ENCODE measurements around the gene MDM1. TPM values are rescaled to one million over a fixed set of nuclear protein-coding genes. Genes with fewer than 3 reads are reported as not detected.

Gene MDM1
- total and polyA plus RNA-seq, 2 of the 13 experiments (the other 11 are each of a cell fraction or from before 2014, with no cell fraction given), result 4.6 to 15.2 TPM

- Histone ChIP-seq H2AFZ (ENCODE audit: low read length) (no peak overlapping the region), H3K9ac (ENCODE audit: insufficient read depth, low read depth, low read length) (no peak overlapping the region), H3K36me3 (replicated peaks in 1 of 2; ENCODE audit: control insufficient read depth in 1 of 2, insufficient read depth in 2 of 2, low read length in 2 of 2) (peaks cover 1 to 8% of the 10 kb centered on the region in 2 experiments; a peak in 2 of 5 replicates), H3K4me2 (ENCODE audit: low read depth, low read length) (no peak overlapping the region), H3K9me3 (ENCODE audit: low read length) (no peaks in the 10 kb centered on the region), H3K4me3 (replicated peaks in 1 of 3; ENCODE audit: insufficient read depth in 1 of 3, low read depth in 2 of 3, low read length in 3 of 3) (no peak overlapping the region), H3K27ac (ENCODE audit: extremely low read length, insufficient read depth, low read length) (no peak overlapping the region), H3K4me1 (ENCODE audit: insufficient read depth, low read length) (no peaks in the 10 kb centered on the region), H3K27me3 (ENCODE audit: control insufficient read depth in 1 of 2, insufficient read depth in 2 of 2, low read length in 2 of 2) (no peaks in the 10 kb centered on the region), H3K79me2 (ENCODE audit: insufficient read depth, low read length) (no peaks in the 10 kb centered on the region), H4K20me1 (ENCODE audit: insufficient read depth, low read length) (no peaks in the 10 kb centered on the region)
- ATAC-seq (no peak), DNase-seq (ENCODE audit: low spot score) (no peak), FAIRE-seq (no peak)
- 100% methylated on average over 1 of the region's 1 CpG for WGBS (ENCODE audit: low lambda C conversion rate)
- TF ChIP-seq CCDC6 (CRISPR knock-in tag; IDR thresholded peaks at IDR 0.05) (no peak), GLI4 (CRISPR knock-in tag; IDR thresholded peaks at IDR 0.05; ENCODE audit: borderline replicate concordance) (no peak), KDM3A (CRISPR knock-in tag; IDR thresholded peaks at IDR 0.05; ENCODE audit: low read depth) (no peak), KMT2B (CRISPR knock-in tag; IDR thresholded peaks at IDR 0.05) (no peak), FOSL2 (CRISPR knock-in tag; IDR thresholded peaks at IDR 0.05) (no peak), TEAD2 (CRISPR knock-in tag; IDR thresholded peaks at IDR 0.05) (no peak), DNMT3B (CRISPR knock-in tag; conservative IDR thresholded peaks at IDR 0.05) (no peak), HNF4G (IDR thresholded peaks at IDR 0.05; ENCODE audit: borderline replicate concordance, low read depth, low read length) (no peak), HNF4G (CRISPR knock-in tag; IDR thresholded peaks at IDR 0.05; ENCODE audit: borderline replicate concordance, low read depth) (no peak), ZNF18 (CRISPR knock-in tag; IDR thresholded peaks at IDR 0.05; ENCODE audit: insufficient replicate concordance) (no peak), ELK4 (CRISPR knock-in tag; IDR thresholded peaks at IDR 0.05; ENCODE audit: borderline replicate concordance) (no peak), ZNF878 (CRISPR knock-in tag; IDR thresholded peaks at IDR 0.05) (no peak), FOXA1 (IDR thresholded peaks at IDR 0.05) (no peak), FOXA1 (CRISPR knock-in tag; IDR thresholded peaks at IDR 0.05) (no peak), JARID2 (CRISPR knock-in tag; IDR thresholded peaks at IDR 0.05; ENCODE audit: insufficient replicate concordance) (no peak), SP4 (CRISPR knock-in tag; IDR thresholded peaks at IDR 0.05) (no peak), NFYB (CRISPR knock-in tag; IDR thresholded peaks at IDR 0.05) (no peak), EHMT2 (IDR thresholded peaks at IDR 0.05; ENCODE audit: borderline replicate concordance, low read depth, low read length) (no peak)
- intact Hi-C loops (cut with micrococcal nuclease; ENCODE audit: unreplicated experiment) (no loop called here), in situ Hi-C loops (cut with HindIII; ENCODE audit: extremely low pct_ligation_motif_present, low pct_unique_long_range_greater_than_20kb) (loop anchor here (25.0 kb wide), 1 partner anchor 269 kb away; no protein-coding TSS in a partner anchor)
- no TSS peak for BruUV-seq (replicated peaks)
- CTCF ChIA-PET (ENCODE audit: low intra/inter-chr PET ratio, low total read pairs), result no interaction called here
- POLR2A ChIA-PET, result no interaction called here
Measured at GRCh38 chr12:68306564-68306963, 25.6 kb downstream of the MDM1 start.
